IMR-90 (cell line): Measurements from ENCODE around the gene TBC1D22B. TPM values are rescaled to one million over a fixed set of nuclear protein-coding genes. Genes with fewer than 3 reads are reported as not detected.

Experiments
- ATAC-seq: fragments of 200-7000 bp; cut with Tn5 transposase; 2 replicates; pipeline ENCODE4 v1.9.1; 2020; ENCODE audit warnings: low read depth, mild to moderate bottlenecking, moderate library complexity
- BruUV-seq: library from RNA; stranded (reverse); fragments of 400-500 nt; replicated peaks from 2 replicates; lab custom pipeline; 2021; lab: Mats Ljungman, UMichigan
- CTCF ChIA-PET: fragments of 300-600 bp; formaldehyde crosslinking; extraction: SDS; loops from one replicate; lab custom pipeline; 2021; ENCODE audit warnings: antibody characterized with exemption; lab: Yijun Ruan, JAX
- POLR2A ChIA-PET: fragments of 300-600 bp; sonication (Branson Sonifier 250); formaldehyde crosslinking; loops from one replicate; lab custom pipeline; 2022; ENCODE audit warnings: antibody characterized with exemption; ENCODE audit not compliant: unreplicated experiment; lab: Charles Lee
- DNase-seq: peaks from one replicate; pipeline ENCODE4 v3.0.0; 2013
- H2AFZ ChIP-seq: replicated peaks from 2 replicates; pipeline ENCODE3; 2013; ENCODE audit warnings: low read length, mild to moderate bottlenecking; ENCODE audit not compliant: poor library complexity
- H2AK5ac ChIP-seq: 2 replicates; pipeline ENCODE4 v1.6.1; 2013; ENCODE audit warnings: low read depth, low read length, inconsistent platforms
- H2AK9ac ChIP-seq: replicated peaks from 2 replicates; pipeline ENCODE3; 2013; ENCODE audit warnings: mild to moderate bottlenecking, low read depth, low read length, moderate library complexity; ENCODE audit not compliant: poor library complexity
- H2BK120ac ChIP-seq: 2 replicates; pipeline ENCODE4 v1.6.1; 2013; ENCODE audit warnings: low read depth, low read length, inconsistent platforms
- H2BK15ac ChIP-seq: 3 replicates; pipeline ENCODE4 v1.6.1; 2013; ENCODE audit warnings: low read depth, low read length, inconsistent platforms
- H2BK20ac ChIP-seq: 2 replicates; pipeline ENCODE4 v1.6.1; 2013; ENCODE audit warnings: low read depth, mild to moderate bottlenecking, inconsistent platforms, low read length, moderate library complexity
- H2BK5ac ChIP-seq: 2 replicates; pipeline ENCODE4 v1.6.1; 2013; ENCODE audit warnings: mild to moderate bottlenecking, low read depth, low read length, inconsistent platforms; ENCODE audit not compliant: poor library complexity, severe bottlenecking
- H3K14ac ChIP-seq: replicated peaks from 2 replicates; pipeline ENCODE4 v1.6.1; 2013; ENCODE audit warnings: low read depth, low read length, inconsistent platforms
- H3K18ac ChIP-seq: 2 replicates; pipeline ENCODE4 v1.6.1; 2013; ENCODE audit warnings: low read depth, low read length, control low read depth
- H3K23ac ChIP-seq: 2 replicates; pipeline ENCODE4 v1.6.1; 2013; ENCODE audit warnings: low read depth, low read length, inconsistent platforms
- H3K27ac ChIP-seq: 2 replicates; pipeline ENCODE4 v1.5.1; 2013; ENCODE audit warnings: mild to moderate bottlenecking, control low read depth, low read length; ENCODE audit not compliant: insufficient read depth
- H3K27me3 ChIP-seq: 2 replicates; pipeline ENCODE4 v1.6.1; 2013; ENCODE audit warnings: low read length; ENCODE audit not compliant: control insufficient read depth, insufficient read depth
- H3K36me3 ChIP-seq: 2 replicates; pipeline ENCODE4 v1.6.1; 2013; ENCODE audit warnings: low read length, mixed read lengths; ENCODE audit not compliant: control insufficient read depth, insufficient read depth
- H3K4ac ChIP-seq: 2 replicates; pipeline ENCODE4 v1.6.1; 2013; ENCODE audit warnings: low read depth, low read length, inconsistent platforms
- H3K4me1 ChIP-seq: 2 replicates; pipeline ENCODE4 v1.6.1; 2013; ENCODE audit warnings: low read length, mixed read lengths; ENCODE audit not compliant: control insufficient read depth, insufficient read depth
- H3K4me2 ChIP-seq: 2 replicates; pipeline ENCODE4 v1.6.1; 2013; ENCODE audit warnings: low read depth, mild to moderate bottlenecking, control low read depth, low read length, moderate library complexity
- H3K4me3 ChIP-seq: 2 replicates; pipeline ENCODE4 v1.5.1; 2013; ENCODE audit warnings: low read depth, mild to moderate bottlenecking, control low read depth, low read length, moderate library complexity; ENCODE audit not compliant: insufficient read depth
- H3K56ac ChIP-seq: 2 replicates; pipeline ENCODE4 v1.6.1; 2013; ENCODE audit warnings: low read length, inconsistent platforms; ENCODE audit not compliant: insufficient read depth; ENCODE audit errors: extremely low read depth
- H3K79me1 ChIP-seq, 2 experiments: 2 replicates each; pipeline ENCODE4 v1.6.1; 2013; ENCODE audit warnings: low read length in 2 of 2, inconsistent platforms in 1 of 2, low read depth in 1 of 2
- H3K9ac ChIP-seq: 2 replicates; pipeline ENCODE4 v1.6.1; 2013; ENCODE audit warnings: low read depth, low read length, control low read depth
- H3K9me1 ChIP-seq: 2 replicates; pipeline ENCODE4 v1.6.1; 2013; ENCODE audit warnings: low read length, inconsistent platforms; ENCODE audit not compliant: insufficient read depth
- H3K9me3 ChIP-seq: 2 replicates; pipeline ENCODE4 v1.6.1; 2013; ENCODE audit warnings: low read length; ENCODE audit not compliant: control insufficient read depth, insufficient read depth
- H4K20me1 ChIP-seq: 2 replicates; pipeline ENCODE4 v1.6.1; 2013; ENCODE audit warnings: low read length, inconsistent platforms; ENCODE audit not compliant: insufficient read depth
- H4K5ac ChIP-seq: 2 replicates; pipeline ENCODE4 v1.6.1; 2013; ENCODE audit warnings: mild to moderate bottlenecking, low read depth, low read length, control low read depth
- H4K8ac ChIP-seq, 2 experiments: 2 replicates each; pipeline ENCODE4 v1.6.1; 2013; ENCODE audit warnings: low read depth in 2 of 2, low read length in 2 of 2, control low read depth in 1 of 2, inconsistent platforms in 1 of 2
- H4K91ac ChIP-seq: 2 replicates; pipeline ENCODE4 v1.6.1; 2013; ENCODE audit warnings: low read depth, low read length, inconsistent platforms; ENCODE audit not compliant: insufficient read depth
- CEBPB ChIP-seq: IDR thresholded peaks from 2 replicates; pipeline ENCODE4 v1.6.1; 2012; ENCODE audit warnings: low read depth, low read length, improper control_type of control experiment
- CHD1 ChIP-seq: IDR thresholded peaks from 2 replicates; pipeline ENCODE4 v1.6.1; 2012; ENCODE audit warnings: low read depth, low read length, improper control_type of control experiment
- CTCF ChIP-seq: conservative IDR thresholded peaks from 2 replicates; pipeline ENCODE4 v1.5.1; 2012; ENCODE audit warnings: mild to moderate bottlenecking, low read depth, low read length, improper control_type of control experiment
- ELK1 ChIP-seq: fragments of 150-350 bp; IDR thresholded peaks from 2 replicates; pipeline ENCODE4 v1.6.1; 2016; ENCODE audit warnings: low read depth, mild to moderate bottlenecking, low read length, moderate library complexity, borderline replicate concordance
- FOS ChIP-seq: fragments of 150-350 bp; IDR thresholded peaks from 2 replicates; pipeline ENCODE4 v1.6.1; 2016; ENCODE audit warnings: low read depth, low read length
- MAFK ChIP-seq: IDR thresholded peaks from 2 replicates; pipeline ENCODE4 v1.6.1; 2012; ENCODE audit warnings: low read depth, low read length, improper control_type of control experiment
- MAZ ChIP-seq: IDR thresholded peaks from 2 replicates; pipeline ENCODE4 v1.6.1; 2012; ENCODE audit warnings: low read depth, mild to moderate bottlenecking, low read length, improper control_type of control experiment, moderate library complexity, borderline replicate concordance
- MXI1 ChIP-seq: IDR thresholded peaks from 2 replicates; pipeline ENCODE4 v1.6.1; 2012; ENCODE audit warnings: low read depth, mild to moderate bottlenecking, low read length, moderate library complexity, borderline replicate concordance
- NFE2L2 ChIP-seq: fragments of 150-350 bp; IDR thresholded peaks from 2 replicates; pipeline ENCODE4 v1.6.1; 2016; ENCODE audit warnings: low read depth, mild to moderate bottlenecking, low read length
- POLR2A ChIP-seq: IDR thresholded peaks from 2 replicates; pipeline ENCODE4 v1.6.1; 2012; ENCODE audit warnings: mild to moderate bottlenecking, low read depth, low read length
- RAD21 ChIP-seq: IDR thresholded peaks from 2 replicates; pipeline ENCODE4 v1.6.1; 2012; ENCODE audit warnings: low read length, improper control_type of control experiment
- RCOR1 ChIP-seq: IDR thresholded peaks from 2 replicates; pipeline ENCODE4 v1.6.1; 2012; ENCODE audit warnings: mild to moderate bottlenecking, low read length, improper control_type of control experiment; ENCODE audit not compliant: insufficient replicate concordance
- RFX5 ChIP-seq: IDR thresholded peaks from 2 replicates; pipeline ENCODE4 v1.8.0; 2012; ENCODE audit warnings: low read depth, mild to moderate bottlenecking, low read length, moderate library complexity
- SMC3 ChIP-seq: fragments of 150-350 bp; IDR thresholded peaks from 2 replicates; pipeline ENCODE4 v1.6.1; 2016; ENCODE audit warnings: low read depth, mild to moderate bottlenecking, antibody characterized with exemption, low read length, moderate library complexity
- USF2 ChIP-seq: fragments of 150-350 bp; IDR thresholded peaks from 2 replicates; pipeline ENCODE4 v1.6.1; 2017; ENCODE audit warnings: mild to moderate bottlenecking, antibody characterized with exemption, low read length, low read depth
- WGBS, 2 experiments: methylation state at CpG; one replicate each; pipeline versions ENCODE4 v1.1.5 to v1.1.7; 2013; ENCODE audit warnings: missing lambda C conversion rate in 2 of 2; ENCODE audit not compliant: insufficient read length in 1 of 2; ENCODE audit errors: extremely low coverage in 2 of 2; 5-methylcytosine and 5-hydroxymethylcytosine counted together
- dilution Hi-C: fragments of 300-500 bp; cut with HindIII; formaldehyde crosslinking; loops from one replicate; pipeline ENCODE4 v1.14.3; 2018; ENCODE audit warnings: low sequenced_read_pairs; ENCODE audit not compliant: unreplicated experiment
- in situ Hi-C: fragments of 300-500 bp; cut with MboI; formaldehyde crosslinking; loops from 3 replicates; pipeline ENCODE4 v1.14.3; 2019; ENCODE audit warnings: low sequenced_read_pairs, inconsistent platforms, mixed read lengths
- intact Hi-C: fragments of 100-400 bp; cut with micrococcal nuclease; formaldehyde crosslinking; loops from 2 replicates; pipeline ENCODE4 v1.10.0; 2022
- polyA plus RNA-seq, 3 experiments: library from polyadenylated mRNA; depleted of rRNA; stranded (reverse); fragments of >200 nt; gene quantifications; 2 replicates each; pipeline ENCODE4 v1.2.3, GENCODE V29; 2012; ENCODE audit warnings: low replicate concordance in 1 of 3
- total RNA-seq: library from RNA; depleted of rRNA; stranded (reverse); fragments of >200 nt; gene quantifications from 2 replicates; pipeline ENCODE4 v1.2.3, GENCODE V29; 2012

The TBC1D22B gene
- total and polyA plus RNA-seq, 2 of the 4 experiments (the other 2 are of a cell fraction) = 6.6 to 7.5 TPM

- POLR2A ChIA-PET = no interaction called here
- Histone ChIP-seq H3K27me3 (no peaks in the 10 kb centered on the region), H3K56ac (no peak overlapping the region), H2BK20ac (no peak overlapping the region), H4K91ac (no peak overlapping the region), H3K14ac (no peak overlapping the region), H4K5ac (no peak overlapping the region), H3K79me1 (no peaks in the 10 kb centered on the region), H3K36me3 (no peaks in the 10 kb centered on the region), H3K4me1 (0 out of 2 replicates have a peak, but pooled peaks cover 2% of the 10 kb centered on the region), H2BK120ac (no peak overlapping the region), H3K9me3 (no peaks in the 10 kb centered on the region), H3K4me3 (no peak overlapping the region), H3K18ac (no peak overlapping the region), H4K20me1 (no peaks in the 10 kb centered on the region), H3K9me1 (peaks cover 5% of the 10 kb centered on the region; the same call in 1 of the 2 replicates), H2BK15ac (no peak overlapping the region), H2AFZ (peak overlapping the region; percentile 16), H2AK5ac (no peak overlapping the region), H2AK9ac (no peak overlapping the region), H3K4me2 (no peak overlapping the region), H3K23ac (no peak overlapping the region), H3K9ac (no peak overlapping the region), H4K8ac (no peak overlapping the region), H3K4ac (no peak overlapping the region), H3K27ac (no peak overlapping the region), H2BK5ac (no peak overlapping the region)
- CTCF ChIA-PET = no interaction called here
- ATAC-seq = no peak
- in situ Hi-C loops = no loop called here
- intact Hi-C loops = no loop called here
- WGBS, 2 experiments = no CpG with 5 or more reads among the region's 5 CpGs
- dilution Hi-C loops = no loop called here
- no TSS peak for BruUV-seq
- no peak for DNase-seq
- TF ChIP-seq POLR2A = no peak
- no peak for TF ChIP-seq FOS
- TF ChIP-seq ELK1 = no peak
- TF ChIP-seq CEBPB = no peak
- TF ChIP-seq RFX5 = no peak
- TF ChIP-seq MAFK = no peak
- no peak for TF ChIP-seq CTCF
- TF ChIP-seq MAZ = no peak
- no peak for TF ChIP-seq NFE2L2
- TF ChIP-seq USF2 = no peak
- no peak for TF ChIP-seq CHD1
- TF ChIP-seq RAD21 = no peak
- no peak for TF ChIP-seq MXI1
- no peak for TF ChIP-seq SMC3
- TF ChIP-seq RCOR1 = no peak
Observed at GRCh38 chr6:37225350-37226169, 32.0 kb upstream of the TBC1D22B start.
